Hepatocyte (in vitro differentiated cells): Measurements from ENCODE around the gene EMCN. TPM values are rescaled to one million over a fixed set of nuclear protein-coding genes. Genes with fewer than 3 reads are reported as not detected.
"Not testable (repeated sequence)": the region's sequence is repeated elsewhere in the genome, so short reads cannot be mapped to it uniquely, and the experiment has no call there.

Experiments used
- DNase-seq: peaks from one replicate; pipeline ENCODE4 v3.0.0-alpha.2; 2016; ENCODE audit warnings: low spot score
- H2AFZ ChIP-seq: fragments of 200-600 bp; sonication (generic); 2 replicates; pipeline ENCODE4 v1.6.0; 2016; ENCODE audit warnings: antibody characterized with exemption, mild to moderate bottlenecking
- H3K27ac ChIP-seq: fragments of 200-600 bp; sonication (generic); 2 replicates; pipeline ENCODE4 v1.5.1; 2016; ENCODE audit warnings: mild to moderate bottlenecking
- H3K27me3 ChIP-seq: fragments of 200-600 bp; sonication (generic); 2 replicates; pipeline ENCODE4 v1.6.1; 2016
- H3K36me3 ChIP-seq: fragments of 200-600 bp; sonication (generic); replicated peaks from 2 replicates; pipeline ENCODE4 v1.5.1; 2016; ENCODE audit warnings: low read depth; ENCODE audit not compliant: insufficient read depth
- H3K4me1 ChIP-seq: fragments of 200-600 bp; sonication (generic); 2 replicates; pipeline ENCODE4 v1.5.1; 2016; ENCODE audit warnings: mild to moderate bottlenecking, moderate library complexity; ENCODE audit not compliant: insufficient read depth
- H3K4me2 ChIP-seq: fragments of 200-600 bp; sonication (generic); 2 replicates; pipeline ENCODE4 v1.6.0; 2016
- H3K4me3 ChIP-seq: fragments of 200-600 bp; sonication (generic); 2 replicates; pipeline ENCODE4 v1.5.1; 2016; ENCODE audit warnings: mild to moderate bottlenecking
- H3K79me2 ChIP-seq: fragments of 200-600 bp; sonication (generic); 2 replicates; pipeline ENCODE4 v1.6.0; 2017; ENCODE audit warnings: mild to moderate bottlenecking
- H3K9me2 ChIP-seq: fragments of 200-600 bp; sonication (generic); replicated peaks from 2 replicates; pipeline ENCODE4 v1.6.0; 2017; ENCODE audit warnings: mild to moderate bottlenecking; ENCODE audit not compliant: insufficient read depth
- H3K9me3 ChIP-seq: fragments of 200-600 bp; sonication (generic); 2 replicates; pipeline ENCODE4 v1.5.1; 2016; ENCODE audit warnings: low read depth, mild to moderate bottlenecking
- H4K20me1 ChIP-seq: fragments of 200-600 bp; sonication (generic); 2 replicates; pipeline ENCODE4 v1.6.0; 2016; ENCODE audit warnings: mild to moderate bottlenecking; ENCODE audit not compliant: insufficient read depth, poor library complexity, severe bottlenecking
- CTCF ChIP-seq: fragments of 200-600 bp; sonication (generic); IDR thresholded peaks from 2 replicates; pipeline ENCODE4 v1.5.1; 2016; ENCODE audit warnings: antibody characterized with exemption, mild to moderate bottlenecking; ENCODE audit not compliant: poor library complexity
- EZH2 ChIP-seq: fragments of 200-600 bp; sonication (generic); IDR thresholded peaks from 2 replicates; pipeline ENCODE4 v1.6.1; 2016; ENCODE audit warnings: antibody characterized with exemption, mild to moderate bottlenecking, borderline replicate concordance
- EZH2phosphoT487 ChIP-seq: fragments of 200-600 bp; sonication (generic); IDR thresholded peaks from one replicate; pipeline ENCODE4 v1.6.1; 2018; ENCODE audit warnings: antibody characterized with exemption, mild to moderate bottlenecking, low read depth, moderate library complexity; ENCODE audit not compliant: unreplicated experiment, severe bottlenecking
- WGBS: methylation state at CpG from one replicate; pipeline ENCODE4 v1.1.6; 2016; ENCODE audit warnings: low lambda C conversion rate; ENCODE audit errors: missing lambda C conversion rate; 5-methylcytosine and 5-hydroxymethylcytosine counted together
- polyA plus RNA-seq: library from polyadenylated mRNA; unstranded; fragments of >200 nt; fragmentation: Nextera tagmentation; extraction: Ambion mirVana; gene quantifications from 2 replicates; pipeline ENCODE4 v1.2.1, GENCODE V29; 2016
- total RNA-seq: library from RNA; depleted of rRNA; stranded (reverse); fragments of >200 nt; gene quantifications from 2 replicates; pipeline ENCODE4 v1.2.3, GENCODE V29; 2014

The EMCN gene
- total and polyA plus RNA-seq, 2 experiments from 2014 or later, result 0.19 to 0.37 TPM

GRCh38 chr4:100386270-100386669 is 131.6 kb downstream of the EMCN start:
- Histone ChIP-seq H3K27ac (no peak overlapping the region), H3K9me2 (no peaks in the 10 kb centered on the region), H2AFZ (no peak overlapping the region), H4K20me1 (no peaks in the 10 kb centered on the region), H3K36me3 (no peaks in the 10 kb centered on the region), H3K4me3 (no peak overlapping the region), H3K79me2 (no peaks in the 10 kb centered on the region), H3K4me1 (no peaks in the 10 kb centered on the region), H3K4me2 (no peak overlapping the region), H3K9me3 (no peaks in the 10 kb centered on the region), H3K27me3 (no peaks in the 10 kb centered on the region)
- TF ChIP-seq CTCF (no peak), EZH2phosphoT487 (no peak), EZH2 (no peak)
- 42% methylated on average over 1 of the region's 1 CpG for WGBS
- no peak for DNase-seq

- not testable (repeated sequence) for H3K27me3 ChIP-seq, H3K36me3 ChIP-seq, H2AFZ ChIP-seq, H3K4me3 ChIP-seq, H4K20me1 ChIP-seq, H3K9me3 ChIP-seq, DNase-seq, H3K4me1 ChIP-seq, H3K9me2 ChIP-seq, H3K4me2 ChIP-seq, H3K27ac ChIP-seq, H3K79me2 ChIP-seq
- WGBS, result 92% methylated on average over 1 of the region's 1 CpG
These were observed 137.4 kb downstream of the EMCN start for GRCh38 chr4:100380401-100380800.

- no peaks in the 10 kb centered on the region for H3K9me2 ChIP-seq
- DNase-seq, result peak; percentile 7
- H3K27ac ChIP-seq, result no peak overlapping the region
- H3K4me1 ChIP-seq, result no peaks in the 10 kb centered on the region
- no peaks in the 10 kb centered on the region for H3K36me3 ChIP-seq
- no peak overlapping the region for H3K4me3 ChIP-seq
- TF ChIP-seq EZH2phosphoT487, result no peak
- TF ChIP-seq EZH2, result no peak
- no peak for TF ChIP-seq CTCF
- no peaks in the 10 kb centered on the region for H3K27me3 ChIP-seq
- no peak overlapping the region for H2AFZ ChIP-seq
- H3K9me3 ChIP-seq, result no peaks in the 10 kb centered on the region
- H4K20me1 ChIP-seq, result no peaks in the 10 kb centered on the region
- no peaks in the 10 kb centered on the region for H3K79me2 ChIP-seq
- 88% methylated on average over 5 of the region's 5 CpGs for WGBS
- H3K4me2 ChIP-seq, result no peak overlapping the region
These were observed 138.2 kb downstream of the EMCN start for GRCh38 chr4:100379583-100380105.

- no peaks in the 10 kb centered on the region for H3K9me3 ChIP-seq
- no peaks in the 10 kb centered on the region for H3K4me1 ChIP-seq
- H3K4me2 ChIP-seq, result no peak overlapping the region
- no peaks in the 10 kb centered on the region for H4K20me1 ChIP-seq
- peak; percentile 11 for DNase-seq
- H3K27me3 ChIP-seq, result no peaks in the 10 kb centered on the region
- WGBS, result 81% methylated on average over 3 of the region's 3 CpGs
- H3K4me3 ChIP-seq, result no peak overlapping the region
- H3K27ac ChIP-seq, result no peak overlapping the region
- no peaks in the 10 kb centered on the region for H3K36me3 ChIP-seq
- H3K9me2 ChIP-seq, result no peaks in the 10 kb centered on the region
- peak; percentile 31 for TF ChIP-seq CTCF
- TF ChIP-seq EZH2, result no peak
- no peak overlapping the region for H2AFZ ChIP-seq
- H3K79me2 ChIP-seq, result no peaks in the 10 kb centered on the region
These were observed 145.4 kb downstream of the EMCN start for GRCh38 chr4:100372432-100372831.
